T47D (cell line): ENCODE measurements around the gene ADAM19.
"Not testable (repeated sequence)": the region's sequence is repeated elsewhere in the genome, so short reads cannot be mapped to it uniquely, and the experiment has no call there.

Experiments used
- DNase-seq, 2 experiments: peaks; one replicate each; pipeline versions ENCODE4 v3.0.0 to v3.0.0-alpha.2; 2011 to 2012; ENCODE audit warnings: low read depth in 1 of 2, low spot score in 1 of 2
- JUND ChIP-seq: IDR thresholded peaks from 2 replicates; pipeline ENCODE4 v1.6.1; 2012; ENCODE audit warnings: low read depth
- in situ Hi-C: cut with HindIII; loops from 2 replicates; pipeline ENCODE4 v1.10.0; 2016; ENCODE audit warnings: low sequenced_read_pairs, low pct_unique_long_range_greater_than_20kb

The ADAM19 gene

GRCh38 chr5:157444224-157444623, 131.4 kb downstream of the ADAM19 start:
- in situ Hi-C loops: no loop called here
- no peak for DNase-seq
- TF ChIP-seq JUND: no peak

GRCh38 chr5:157443041-157443549, 132.5 kb downstream of the ADAM19 start:
- DNase-seq: no peak
- no peak for TF ChIP-seq JUND
- in situ Hi-C loops: no loop called here

- in situ Hi-C loops: no loop called here
- TF ChIP-seq JUND: no peak
- no peak for DNase-seq
Measured at GRCh38 chr5:157434096-157434495, 141.5 kb downstream of the ADAM19 start.

- TF ChIP-seq JUND: no peak
- in situ Hi-C loops: no loop called here
- DNase-seq: peak in 1 of 2 experiments; percentile 85
Measured at GRCh38 chr5:157431544-157432200, 143.9 kb downstream of the ADAM19 start.

GRCh38 chr5:157429920-157430319, 145.7 kb downstream of the ADAM19 start:
- DNase-seq, in situ Hi-C loops: not testable (repeated sequence)
